HG03354 (cell line): ENCODE data around the gene INS.
"Not testable (repeated sequence)": the region's sequence is repeated elsewhere in the genome, so short reads cannot be mapped to it uniquely, and the experiment has no call there.

ENCODE experiments used
- ATAC-seq: cut with Tn5 transposase; IDR thresholded peaks from one replicate; pipeline ENCODE4 v1.9.1; 2021; ENCODE audit warnings: mild to moderate bottlenecking; ENCODE audit not compliant: unreplicated experiment, poor library complexity, severe bottlenecking

INS gene

DNA sequence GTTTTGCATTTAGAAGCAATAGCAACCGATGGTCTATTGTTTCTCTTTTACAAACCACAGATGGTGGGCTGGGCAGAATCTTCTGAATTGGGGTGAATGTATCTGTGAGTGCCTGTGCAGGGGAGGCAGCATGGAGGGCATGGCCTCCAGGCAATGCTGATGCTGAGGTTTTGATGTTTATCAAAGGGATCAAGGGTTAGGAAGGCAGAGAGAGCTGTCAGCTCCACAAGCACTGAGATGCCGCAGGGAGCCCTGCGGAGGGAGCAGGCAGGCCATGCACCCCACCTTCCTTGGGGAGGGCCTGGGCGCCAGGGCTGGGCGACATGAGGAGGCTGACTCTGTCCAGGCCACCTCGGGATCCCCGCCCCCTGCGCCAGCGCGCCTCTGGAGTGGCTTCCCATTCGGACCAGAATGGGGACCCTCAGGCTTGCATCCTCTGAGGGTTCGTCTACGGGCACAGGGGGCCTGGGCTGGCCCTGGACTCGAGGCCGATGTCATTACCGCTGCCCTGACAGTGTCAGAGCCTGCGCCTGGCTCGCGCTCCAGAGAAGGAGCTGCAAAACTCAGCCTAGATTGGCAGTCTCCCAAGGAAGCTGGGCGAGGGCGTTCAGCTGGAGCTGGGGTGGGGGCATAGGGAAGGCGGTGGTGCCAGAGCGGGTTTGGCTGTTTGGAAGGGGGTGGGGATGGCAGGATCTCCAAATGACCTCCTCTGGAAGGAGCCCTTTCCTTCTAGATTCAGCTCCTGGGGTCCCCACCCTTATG lies 24.5 kb upstream of the INS start:
- no peak for ATAC-seq

GRCh38 chr11:2182692-2183474 lies 21.9 kb upstream of the INS start:
- no peak for ATAC-seq

DNA sequence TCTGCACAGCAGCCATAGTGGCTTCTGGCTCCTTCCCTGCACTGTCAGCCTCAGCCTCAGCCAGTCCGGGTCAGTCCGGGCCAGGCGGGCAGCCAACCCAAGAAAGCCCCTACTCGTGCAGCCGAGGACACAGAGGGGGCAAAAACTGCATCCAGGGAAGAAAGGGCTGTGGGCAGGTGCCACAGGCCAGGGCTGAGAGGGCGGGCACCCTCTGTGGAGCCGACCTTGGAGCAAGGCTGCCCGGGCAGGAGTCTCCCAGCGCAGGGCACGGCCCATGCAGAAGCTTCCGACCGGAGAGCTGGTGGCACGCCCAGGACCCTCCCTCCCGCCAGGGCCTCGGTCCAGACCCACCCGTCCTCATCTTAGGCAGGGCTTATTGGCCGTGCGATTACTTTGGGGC lies 21.1 kb upstream of the INS start:
- ATAC-seq = no peak

- no peak for ATAC-seq
Measured at GRCh38 chr11:2180789-2181370, 19.9 kb upstream of the INS start.

GRCh38 chr11:2180347-2180746 lies 19.3 kb upstream of the INS start:
- no peak for ATAC-seq

GRCh38 chr11:2179516-2179915 lies 18.5 kb upstream of the INS start:
- no peak for ATAC-seq

GRCh38 chr11:2178906-2179494 lies 18.0 kb upstream of the INS start:
- ATAC-seq = no peak

- ATAC-seq = not testable (repeated sequence)
Measured at GRCh38 chr11:2178055-2178773, 17.2 kb upstream of the INS start.

- ATAC-seq = no peak
Measured at GRCh38 chr11:2177076-2177475, 16.1 kb upstream of the INS start.

- no peak for ATAC-seq
Measured at GRCh38 chr11:2176389-2176900, 15.4 kb upstream of the INS start.

- ATAC-seq = no peak
Measured at GRCh38 chr11:2175659-2176058, 14.7 kb upstream of the INS start.

DNA sequence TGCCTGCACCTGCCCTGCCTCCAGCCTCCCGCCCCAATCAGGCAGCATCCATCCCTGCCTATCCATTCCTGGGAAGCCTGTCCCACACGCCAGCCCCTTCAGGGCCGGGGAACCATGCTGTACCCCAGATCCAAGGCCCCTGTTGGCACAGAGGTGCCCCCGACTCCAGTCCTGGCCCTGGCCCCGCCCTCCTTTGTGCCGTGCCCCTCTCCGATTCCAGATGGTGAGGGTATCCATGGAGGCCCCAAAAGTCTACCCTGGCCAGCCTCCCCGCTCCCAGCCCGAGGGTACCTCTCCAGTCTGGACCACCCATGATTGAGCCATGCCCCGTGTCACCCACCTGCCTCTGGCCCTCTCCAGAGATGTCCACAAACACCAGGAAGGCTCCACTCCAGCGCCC lies 13.4 kb upstream of the INS start:
- no peak for ATAC-seq

- ATAC-seq = no peak
Measured at GRCh38 chr11:2173761-2174160, 12.8 kb upstream of the INS start.

DNA sequence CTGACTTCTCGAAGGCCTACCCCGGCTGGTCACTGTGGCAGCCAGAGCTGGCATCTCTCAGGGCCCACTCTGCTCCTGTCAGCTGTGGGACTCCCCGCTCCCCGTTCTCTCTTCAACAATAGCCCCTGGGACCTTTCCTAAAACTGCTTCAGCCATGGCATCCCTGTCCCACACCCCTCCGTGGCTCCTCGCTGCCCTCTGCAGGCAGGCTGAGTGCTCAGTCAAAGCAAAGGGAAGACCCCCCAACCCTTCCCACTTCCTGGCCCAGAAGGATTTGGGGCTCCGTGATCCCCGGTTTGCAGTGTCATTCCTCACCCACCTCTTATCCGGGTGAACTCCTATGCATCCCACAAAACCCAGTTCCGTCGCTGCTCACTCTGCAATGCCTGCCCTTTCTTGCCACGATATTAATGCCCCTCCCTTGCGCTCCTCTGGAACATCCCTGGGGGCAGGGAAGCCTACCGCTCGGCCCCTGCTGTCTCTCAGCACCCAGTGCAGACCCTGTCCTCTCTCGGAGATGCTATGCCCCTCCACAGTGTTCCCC lies 12.2 kb upstream of the INS start:
- no peak for ATAC-seq

DNA sequence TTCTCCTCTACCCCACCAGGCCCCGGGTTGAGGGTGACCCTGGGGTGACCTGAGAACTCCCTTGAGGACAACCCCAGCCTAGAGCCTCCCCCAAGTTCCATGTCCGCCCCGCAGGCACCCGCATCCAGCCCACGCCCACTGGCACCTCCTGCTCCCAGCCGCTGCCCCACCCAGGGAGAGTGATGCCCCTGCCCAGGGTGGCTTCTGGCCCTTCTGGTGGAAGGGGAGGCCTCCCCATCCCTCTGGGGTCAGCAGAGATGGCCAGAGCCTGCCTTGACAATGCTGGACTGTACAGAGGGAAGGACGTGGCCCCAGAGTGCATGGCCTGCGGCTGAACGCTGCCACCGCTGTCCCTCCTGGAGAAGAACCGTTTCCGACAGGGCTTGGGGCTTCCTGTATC lies 11.7 kb upstream of the INS start:
- ATAC-seq = no peak

GRCh38 chr11:2171591-2172003 lies 10.6 kb upstream of the INS start, which contains the start of gene TH:
Gene TH, minus strand, starts transcription at chr11:2171815. Its CDS starts 29 bp downstream, at chr11:2171786.
- no peak for ATAC-seq

- ATAC-seq = no peak
Measured at GRCh38 chr11:2169626-2170570, 8.9 kb upstream of the INS start.

- ATAC-seq = no peak
Measured at GRCh38 chr11:2169005-2169378, 8.0 kb upstream of the INS start.
